Adrenal gland (tissue), 12 donors: Measurements from ENCODE around the gene NPAS3. TPM values are rescaled to one million over a fixed set of nuclear protein-coding genes. Genes with fewer than 3 reads are reported as not detected.

Source experiments
- DNase-seq, 7 donors: peaks; one replicate each; pipeline ENCODE4 v3.0.0-alpha.2; 2019 to 2020
- H3K27ac ChIP-seq, 5 donors: fragments of 200-600 bp; sonication (generic) in 4 of 5; 1 replicate in 3 of 5; 2 replicates in 2 of 5; pipeline versions ENCODE4 v1.5.1 to v1.8.0; 2016 to 2020; ENCODE audit warnings: mild to moderate bottlenecking in 1 of 5
- H3K27me3 ChIP-seq: fragments of 200-600 bp; 2 replicates; pipeline ENCODE4 v1.8.0; 2021
- H3K36me3 ChIP-seq, 2 donors: fragments of 200-600 bp; replicated peaks in 1 of 2; 1 replicate in 1 of 2; 2 replicates in 1 of 2; pipeline versions ENCODE4 v1.5.1 to v1.8.0; 2018 to 2022
- H3K4me1 ChIP-seq, 2 donors: fragments of 200-600 bp; replicated peaks in 1 of 2; 1 replicate in 1 of 2; 2 replicates in 1 of 2; pipeline versions ENCODE4 v1.5.1 to v1.8.0; 2018 to 2021
- H3K4me3 ChIP-seq, 4 donors: fragments of 200-600 bp; sonication (generic) in 3 of 4; one replicate each; pipeline ENCODE4 v1.5.1; 2016 to 2018
- H3K9me3 ChIP-seq, 3 donors: fragments of 200-600 bp; sonication (generic) in 1 of 3; replicated peaks in 1 of 3; 1 replicate in 2 of 3; 2 replicates in 1 of 3; pipeline versions ENCODE4 v1.5.1 to v1.8.0; 2016 to 2021
- POLR2A ChIP-seq, 2 donors: fragments of 450-650 bp; IDR thresholded peaks; one replicate each; pipeline ENCODE4 v1.6.1; 2017; ENCODE audit warnings: antibody characterized with exemption in 2 of 2, mild to moderate bottlenecking in 2 of 2, moderate library complexity in 1 of 2
- WGBS, 4 donors: extraction: QIAGEN DNeasy Blood & Tissue Kit in 2 of 4; methylation state at CpG; one replicate each; pipeline versions ENCODE4 v1.1.5 to v1.1.7; 2013 to 2017; 5-methylcytosine and 5-hydroxymethylcytosine counted together
- intact Hi-C, 2 donors: fragments of 100-400 bp; cut with DNase I; formaldehyde crosslinking; loops; one replicate each; pipeline versions ENCODE4 v1.14.1 to v1.15.0; 2022 to 2023
- polyA plus RNA-seq, 3 donors: library from polyadenylated mRNA; stranded (reverse); fragments of 200-250 nt in 2 of 3; fragments of 350-450 nt in 1 of 3; fragmentation: Illumina TruSeq in 1 of 3; extraction: RNeasy Lipid Tissue Mini Kit (QIAGEN cat#74804) in 1 of 3; gene quantifications; one replicate each; pipeline ENCODE4 v1.2.3, GENCODE V29; 2013 to 2014
- total RNA-seq, 9 donors: library from RNA; depleted of rRNA in 4 of 9; stranded (reverse); fragments of >200 nt in 4 of 9; fragments of 120-200 nt in 1 of 9; fragmentation: NEBNext Ultra II Directional in 1 of 9; extraction: Animal tissue kit (Norgen Biotek cat#: 25700) in 1 of 9; gene quantifications; one replicate each; pipeline versions ENCODE4 v1.1.0 to v1.2.4, GENCODE V29; 2013 to 2023
- TF ChIP-seq, protein P1 (sequence below), 6 experiments: fragments of 450-650 bp in 4 of 6; fragments of 200-600 bp in 2 of 6; sonication (generic) in 1 of 6; IDR thresholded peaks; 1 replicate in 5 of 6; 2 replicates in 1 of 6; pipeline versions ENCODE4 v1.5.1 to v1.8.0; 2016 to 2021; ENCODE audit warnings: antibody characterized with exemption in 6 of 6, mild to moderate bottlenecking in 2 of 6, moderate library complexity in 1 of 6
- donor health status: healthy with polysubstance abuse.
- donor health status: Bipolar disorder and iron deficiency.
- donor health status: DM: yes; HTN: yes; CAD: no.
- donor health status: DM: no; HTN: no; CAD: no.
- donor health status: DM: no; HTN: no; CAD: no.
- donor health status: DM: yes; HTN: yes; CAD: no.

NPAS3 gene
- total and polyA plus RNA-seq, 12 donors: 0.36 to 7.5 (median 1.5) TPM

DNA sequence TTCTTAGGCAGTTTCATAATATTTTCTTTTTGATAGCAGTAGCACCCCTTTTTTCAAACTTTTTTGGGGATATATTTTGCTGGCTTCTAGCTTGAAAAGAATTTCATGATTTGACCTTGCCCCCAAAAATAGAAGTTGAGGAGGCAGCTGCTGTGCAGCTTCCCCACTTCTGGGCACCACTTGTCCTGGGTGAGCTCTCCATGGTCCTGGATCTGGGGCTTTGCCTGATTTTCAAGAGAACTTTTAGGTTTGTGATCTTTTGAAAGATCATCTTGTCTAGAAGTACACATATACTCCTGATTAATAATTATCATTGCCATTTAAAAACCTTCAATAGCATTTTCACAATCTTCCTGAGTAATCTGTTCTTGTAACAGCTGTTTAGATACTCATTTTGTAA is 271.6 kb downstream of the NPAS3 start:
- Histone ChIP-seq H3K4me1 (no peaks in the 10 kb centered on the region), H3K4me3 (no peak overlapping the region), H3K27ac (no peak overlapping the region), H3K9me3 (no peaks in the 10 kb centered on the region), H3K27me3 (no peaks in the 10 kb centered on the region), H3K36me3 (no peaks in the 10 kb centered on the region)
- DNase-seq: peak in 5 of 7 donors; percentile 9 to 34 (median 29)
- intact Hi-C loops: no loop called here
- TF ChIP-seq, protein P1, sequence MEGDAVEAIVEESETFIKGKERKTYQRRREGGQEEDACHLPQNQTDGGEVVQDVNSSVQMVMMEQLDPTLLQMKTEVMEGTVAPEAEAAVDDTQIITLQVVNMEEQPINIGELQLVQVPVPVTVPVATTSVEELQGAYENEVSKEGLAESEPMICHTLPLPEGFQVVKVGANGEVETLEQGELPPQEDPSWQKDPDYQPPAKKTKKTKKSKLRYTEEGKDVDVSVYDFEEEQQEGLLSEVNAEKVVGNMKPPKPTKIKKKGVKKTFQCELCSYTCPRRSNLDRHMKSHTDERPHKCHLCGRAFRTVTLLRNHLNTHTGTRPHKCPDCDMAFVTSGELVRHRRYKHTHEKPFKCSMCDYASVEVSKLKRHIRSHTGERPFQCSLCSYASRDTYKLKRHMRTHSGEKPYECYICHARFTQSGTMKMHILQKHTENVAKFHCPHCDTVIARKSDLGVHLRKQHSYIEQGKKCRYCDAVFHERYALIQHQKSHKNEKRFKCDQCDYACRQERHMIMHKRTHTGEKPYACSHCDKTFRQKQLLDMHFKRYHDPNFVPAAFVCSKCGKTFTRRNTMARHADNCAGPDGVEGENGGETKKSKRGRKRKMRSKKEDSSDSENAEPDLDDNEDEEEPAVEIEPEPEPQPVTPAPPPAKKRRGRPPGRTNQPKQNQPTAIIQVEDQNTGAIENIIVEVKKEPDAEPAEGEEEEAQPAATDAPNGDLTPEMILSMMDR (IDR thresholded peaks at IDR 0.05): no peak
- no peak for TF ChIP-seq POLR2A (IDR thresholded peaks at IDR 0.05)

DNA sequence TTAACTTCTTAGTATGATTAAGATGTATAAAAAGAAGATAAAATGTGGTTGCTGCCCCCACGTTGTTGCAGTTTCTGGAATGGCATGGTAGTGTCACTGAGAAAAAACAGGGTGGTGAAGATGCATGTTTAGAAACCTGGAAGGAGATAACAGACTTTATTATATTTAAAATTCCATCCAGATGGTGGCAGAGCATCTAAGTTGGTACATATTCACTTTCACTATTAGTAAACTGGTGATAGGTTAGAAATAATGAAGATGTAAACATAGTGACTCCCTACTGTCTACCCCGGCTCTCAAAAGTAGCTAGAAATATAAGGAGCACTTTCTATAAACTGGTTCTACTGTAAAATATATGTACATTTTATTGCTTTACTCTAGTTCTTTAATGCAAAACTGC is 279.3 kb downstream of the NPAS3 start:
- no peaks in the 10 kb centered on the region for H3K9me3 ChIP-seq
- H3K36me3 ChIP-seq: no peaks in the 10 kb centered on the region
- intact Hi-C loops: no loop called here
- no peak for DNase-seq
- no peaks in the 10 kb centered on the region for H3K27me3 ChIP-seq
- 53 to 61% (median 57%) methylated on average over 2 of the region's 2 CpGs for WGBS, 4 donors
- TF ChIP-seq, protein P1 (IDR thresholded peaks at IDR 0.05): no peak
- no peak for TF ChIP-seq POLR2A (IDR thresholded peaks at IDR 0.05)
- H3K4me1 ChIP-seq: no peaks in the 10 kb centered on the region
- no peak overlapping the region for H3K27ac ChIP-seq
- no peak overlapping the region for H3K4me3 ChIP-seq

DNA sequence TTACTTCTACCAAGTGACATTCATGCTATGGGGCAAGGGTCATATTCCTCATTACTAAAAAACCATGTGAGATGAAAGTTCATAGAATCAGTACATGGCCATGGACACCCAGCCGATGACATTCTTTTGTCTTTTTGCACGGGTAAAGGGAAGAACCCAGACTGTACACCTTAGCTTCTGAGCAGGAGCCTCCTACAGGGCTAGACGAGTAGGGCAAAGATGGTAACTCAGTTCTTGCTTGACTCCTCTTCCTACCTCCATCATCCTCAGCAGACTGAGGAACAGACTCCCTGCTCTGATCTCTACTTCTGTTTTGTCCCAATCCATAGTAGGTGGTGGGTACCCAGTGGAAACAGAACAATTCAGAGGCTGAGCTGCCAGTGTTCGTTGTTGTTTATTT is 281.3 kb downstream of the NPAS3 start:
- H3K4me1 ChIP-seq: no peaks in the 10 kb centered on the region
- TF ChIP-seq, protein P1 (IDR thresholded peaks at IDR 0.05): no peak
- no peak for TF ChIP-seq POLR2A (IDR thresholded peaks at IDR 0.05)
- H3K27me3 ChIP-seq: no peaks in the 10 kb centered on the region
- intact Hi-C loops: no loop called here
- no peak for DNase-seq
- H3K36me3 ChIP-seq: no peaks in the 10 kb centered on the region
- H3K9me3 ChIP-seq: no peaks in the 10 kb centered on the region
- 85 to 95% (median 90%) methylated on average over 4 of the region's 4 CpGs for WGBS, 4 donors
- H3K4me3 ChIP-seq: no peak overlapping the region
- no peak overlapping the region for H3K27ac ChIP-seq

DNA sequence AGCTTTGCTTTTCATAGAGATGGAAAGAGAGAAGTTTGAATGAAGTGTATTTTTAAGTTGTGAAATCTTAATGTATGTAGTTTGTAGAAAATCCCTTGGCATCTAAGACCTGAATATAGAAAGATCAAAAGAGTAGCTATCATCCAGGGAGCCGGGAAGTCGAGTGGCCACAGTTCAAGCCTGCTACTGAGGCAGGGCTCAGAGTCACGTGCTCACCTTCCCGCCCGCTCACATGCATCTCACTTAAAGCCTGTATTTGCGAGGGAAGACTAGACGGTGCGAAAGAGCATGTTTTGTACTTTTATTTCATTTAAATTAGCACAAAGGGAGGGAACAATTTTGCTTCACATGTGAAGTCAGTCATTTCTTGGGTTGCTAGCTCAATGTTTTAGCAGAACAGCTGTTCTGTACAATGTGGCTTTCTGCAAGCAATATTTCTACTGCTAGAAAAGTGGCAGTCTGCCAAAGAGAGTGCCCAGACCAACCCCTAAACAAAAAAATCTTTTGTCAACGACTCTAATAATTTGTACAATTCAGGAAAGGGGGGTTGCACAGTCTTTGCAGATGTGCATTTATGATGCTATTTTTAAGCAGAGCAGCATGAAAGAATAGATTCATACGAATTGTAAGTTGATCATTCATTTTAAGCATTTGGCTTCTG is 290.7 kb downstream of the NPAS3 start:
- DNase-seq: peak in 1 of 7 donors; percentile 1
- Histone ChIP-seq H3K27me3 (no peaks in the 10 kb centered on the region), H3K9me3 (no peaks in the 10 kb centered on the region), H3K4me1 (no peaks in the 10 kb centered on the region), H3K4me3 (no peak overlapping the region), H3K27ac (no peak overlapping the region), H3K36me3 (no peaks in the 10 kb centered on the region)
- intact Hi-C loops: no loop called here
- no peak for TF ChIP-seq POLR2A (IDR thresholded peaks at IDR 0.05)
- TF ChIP-seq, protein P1 (IDR thresholded peaks at IDR 0.05): no peak
- WGBS, 4 donors: 64 to 70% (median 68%) methylated on average over 10 of the region's 10 CpGs
